WTC11 (cell line): Measurements from ENCODE around the gene CCDC112.

Source experiments
- TF ChIP-seq, protein P1 (sequence below): sonication (generic); formaldehyde crosslinking; conservative IDR thresholded peaks from 2 replicates; pipeline ENCODE4 v1.8.1; 2022; ENCODE audit warnings: mild to moderate bottlenecking, missing genetic modification reagents
- TF ChIP-seq, protein P2 (sequence below): fragments of 200-600 bp; IDR thresholded peaks from 2 replicates; pipeline ENCODE4 v1.8.0; 2022; ENCODE audit warnings: antibody characterized with exemption
- TF ChIP-seq, protein P3 (sequence below): sonication (generic); formaldehyde crosslinking; IDR thresholded peaks from 2 replicates; pipeline ENCODE4 v1.8.0; 2022; ENCODE audit warnings: mild to moderate bottlenecking, missing genetic modification reagents
- TF ChIP-seq, protein P4 (sequence below): sonication (generic); formaldehyde crosslinking; IDR thresholded peaks from 2 replicates; pipeline ENCODE4 v1.8.0; 2022; ENCODE audit warnings: missing genetic modification reagents

DNA sequence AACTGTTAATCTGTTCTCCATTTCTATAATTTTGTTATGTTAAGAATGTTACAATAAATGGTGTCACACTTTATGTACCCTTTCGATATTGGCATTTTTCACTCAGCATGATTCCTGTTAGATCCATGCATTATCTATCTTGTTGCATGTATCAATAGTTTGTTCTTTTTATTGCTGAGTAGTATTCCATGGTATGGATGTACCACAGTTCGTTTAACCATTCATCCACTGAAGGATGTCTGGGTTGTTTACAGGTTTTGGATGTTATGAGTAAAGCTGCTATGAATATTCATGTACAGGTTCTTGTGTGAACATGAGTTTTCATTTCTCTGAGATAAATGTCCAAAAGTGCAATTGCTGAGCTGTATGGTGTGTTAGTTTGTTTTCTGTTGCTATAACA, 26.3 kb upstream of the CCDC112 start:
- TF ChIP-seq, protein P1, sequence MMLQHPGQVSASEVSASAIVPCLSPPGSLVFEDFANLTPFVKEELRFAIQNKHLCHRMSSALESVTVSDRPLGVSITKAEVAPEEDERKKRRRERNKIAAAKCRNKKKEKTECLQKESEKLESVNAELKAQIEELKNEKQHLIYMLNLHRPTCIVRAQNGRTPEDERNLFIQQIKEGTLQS (CRISPR knock-in tag), result no peak
- TF ChIP-seq, protein P2, sequence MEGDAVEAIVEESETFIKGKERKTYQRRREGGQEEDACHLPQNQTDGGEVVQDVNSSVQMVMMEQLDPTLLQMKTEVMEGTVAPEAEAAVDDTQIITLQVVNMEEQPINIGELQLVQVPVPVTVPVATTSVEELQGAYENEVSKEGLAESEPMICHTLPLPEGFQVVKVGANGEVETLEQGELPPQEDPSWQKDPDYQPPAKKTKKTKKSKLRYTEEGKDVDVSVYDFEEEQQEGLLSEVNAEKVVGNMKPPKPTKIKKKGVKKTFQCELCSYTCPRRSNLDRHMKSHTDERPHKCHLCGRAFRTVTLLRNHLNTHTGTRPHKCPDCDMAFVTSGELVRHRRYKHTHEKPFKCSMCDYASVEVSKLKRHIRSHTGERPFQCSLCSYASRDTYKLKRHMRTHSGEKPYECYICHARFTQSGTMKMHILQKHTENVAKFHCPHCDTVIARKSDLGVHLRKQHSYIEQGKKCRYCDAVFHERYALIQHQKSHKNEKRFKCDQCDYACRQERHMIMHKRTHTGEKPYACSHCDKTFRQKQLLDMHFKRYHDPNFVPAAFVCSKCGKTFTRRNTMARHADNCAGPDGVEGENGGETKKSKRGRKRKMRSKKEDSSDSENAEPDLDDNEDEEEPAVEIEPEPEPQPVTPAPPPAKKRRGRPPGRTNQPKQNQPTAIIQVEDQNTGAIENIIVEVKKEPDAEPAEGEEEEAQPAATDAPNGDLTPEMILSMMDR, result no peak
- TF ChIP-seq, protein P3, sequence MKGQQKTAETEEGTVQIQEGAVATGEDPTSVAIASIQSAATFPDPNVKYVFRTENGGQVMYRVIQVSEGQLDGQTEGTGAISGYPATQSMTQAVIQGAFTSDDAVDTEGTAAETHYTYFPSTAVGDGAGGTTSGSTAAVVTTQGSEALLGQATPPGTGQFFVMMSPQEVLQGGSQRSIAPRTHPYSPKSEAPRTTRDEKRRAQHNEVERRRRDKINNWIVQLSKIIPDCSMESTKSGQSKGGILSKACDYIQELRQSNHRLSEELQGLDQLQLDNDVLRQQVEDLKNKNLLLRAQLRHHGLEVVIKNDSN, result no peak
- TF ChIP-seq, protein P4, sequence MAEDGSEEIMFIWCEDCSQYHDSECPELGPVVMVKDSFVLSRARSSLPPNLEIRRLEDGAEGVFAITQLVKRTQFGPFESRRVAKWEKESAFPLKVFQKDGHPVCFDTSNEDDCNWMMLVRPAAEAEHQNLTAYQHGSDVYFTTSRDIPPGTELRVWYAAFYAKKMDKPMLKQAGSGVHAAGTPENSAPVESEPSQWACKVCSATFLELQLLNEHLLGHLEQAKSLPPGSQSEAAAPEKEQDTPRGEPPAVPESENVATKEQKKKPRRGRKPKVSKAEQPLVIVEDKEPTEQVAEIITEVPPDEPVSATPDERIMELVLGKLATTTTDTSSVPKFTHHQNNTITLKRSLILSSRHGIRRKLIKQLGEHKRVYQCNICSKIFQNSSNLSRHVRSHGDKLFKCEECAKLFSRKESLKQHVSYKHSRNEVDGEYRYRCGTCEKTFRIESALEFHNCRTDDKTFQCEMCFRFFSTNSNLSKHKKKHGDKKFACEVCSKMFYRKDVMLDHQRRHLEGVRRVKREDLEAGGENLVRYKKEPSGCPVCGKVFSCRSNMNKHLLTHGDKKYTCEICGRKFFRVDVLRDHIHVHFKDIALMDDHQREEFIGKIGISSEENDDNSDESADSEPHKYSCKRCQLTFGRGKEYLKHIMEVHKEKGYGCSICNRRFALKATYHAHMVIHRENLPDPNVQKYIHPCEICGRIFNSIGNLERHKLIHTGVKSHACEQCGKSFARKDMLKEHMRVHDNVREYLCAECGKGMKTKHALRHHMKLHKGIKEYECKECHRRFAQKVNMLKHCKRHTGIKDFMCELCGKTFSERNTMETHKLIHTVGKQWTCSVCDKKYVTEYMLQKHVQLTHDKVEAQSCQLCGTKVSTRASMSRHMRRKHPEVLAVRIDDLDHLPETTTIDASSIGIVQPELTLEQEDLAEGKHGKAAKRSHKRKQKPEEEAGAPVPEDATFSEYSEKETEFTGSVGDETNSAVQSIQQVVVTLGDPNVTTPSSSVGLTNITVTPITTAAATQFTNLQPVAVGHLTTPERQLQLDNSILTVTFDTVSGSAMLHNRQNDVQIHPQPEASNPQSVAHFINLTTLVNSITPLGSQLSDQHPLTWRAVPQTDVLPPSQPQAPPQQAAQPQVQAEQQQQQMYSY, result no peak
